CD4-positive, alpha-beta T cell treated with Interferon alpha-2 for 1 hour (primary cell): ENCODE measurements around the gene AFF3.

Experiments
- DNase-seq, 2 donors: peaks; one replicate each; pipeline ENCODE4 v3.0.0-alpha.2; 2020 to 2022

AFF3 gene

GRCh38 chr2:99811544-99811943, 330.8 kb downstream of the AFF3 start:
- no peak for DNase-seq

- DNase-seq: no peak
These were observed 332.2 kb downstream of the AFF3 start for GRCh38 chr2:99810225-99810624.

- DNase-seq: no peak
These were observed 333.0 kb downstream of the AFF3 start for GRCh38 chr2:99809259-99809900.

- no peak for DNase-seq
These were observed 333.8 kb downstream of the AFF3 start for GRCh38 chr2:99808361-99809200.

GRCh38 chr2:99806758-99807157, 335.6 kb downstream of the AFF3 start:
- no peak for DNase-seq

GRCh38 chr2:99805930-99806476, 336.4 kb downstream of the AFF3 start:
- DNase-seq: no peak

GRCh38 chr2:99803846-99804245, 338.5 kb downstream of the AFF3 start:
- DNase-seq: no peak

GRCh38 chr2:99802734-99803133, 339.7 kb downstream of the AFF3 start:
- DNase-seq: no peak

- DNase-seq: no peak
These were observed 341.0 kb downstream of the AFF3 start for GRCh38 chr2:99801327-99801901.

- no peak for DNase-seq
These were observed 344.9 kb downstream of the AFF3 start for GRCh38 chr2:99797475-99797874.

- no peak for DNase-seq
These were observed 348.0 kb downstream of the AFF3 start for GRCh38 chr2:99794414-99794813.

GRCh38 chr2:99793022-99793421, 349.4 kb downstream of the AFF3 start:
- no peak for DNase-seq

GRCh38 chr2:99789849-99790248, 352.5 kb downstream of the AFF3 start:
- no peak for DNase-seq

- no peak for DNase-seq
These were observed 354.5 kb downstream of the AFF3 start for GRCh38 chr2:99787769-99788382.

- DNase-seq: no peak
These were observed 355.6 kb downstream of the AFF3 start for GRCh38 chr2:99786636-99787390.

GRCh38 chr2:99784946-99785345, 357.4 kb downstream of the AFF3 start:
- no peak for DNase-seq

GRCh38 chr2:99784282-99784681, 358.1 kb downstream of the AFF3 start:
- no peak for DNase-seq

GRCh38 chr2:99780276-99780675, 362.1 kb downstream of the AFF3 start:
- no peak for DNase-seq

- no peak for DNase-seq
These were observed 363.1 kb downstream of the AFF3 start for GRCh38 chr2:99779276-99779675.

GRCh38 chr2:99777656-99778290, 364.6 kb downstream of the AFF3 start:
- no peak for DNase-seq

- no peak for DNase-seq
These were observed 365.3 kb downstream of the AFF3 start for GRCh38 chr2:99776906-99777646.
